CD4-positive, alpha-beta T cell treated with Interleukin-6 for 4 hours (primary cell): ENCODE data around the gene UBTF.
A peak's percentile ranks its signal among the peaks of the same experiment; 100 is the strongest.

ENCODE experiments used
- DNase-seq: peaks from one replicate; pipeline ENCODE4 v3.0.0-alpha.2; 2020; ENCODE audit warnings: mixed read lengths

Gene UBTF

GRCh38 chr17:44219616-44220212, at the start of gene UBTF:
TSS of gene UBTF (minus strand) at chr17:44219675. CDS start at chr17:44218229, 1,446 bp downstream.
- DNase-seq = peak; percentile 85

GRCh38 chr17:44268709-44269534, 49.4 kb upstream of the UBTF start:
- no peak for DNase-seq

- DNase-seq = no peak
These were observed 48.5 kb upstream of the UBTF start, which contains the start of gene SLC4A1 for GRCh38 chr17:44267818-44268490. TSS of gene SLC4A1 (minus strand) at chr17:44268135. CDS start at chr17:44262866, 5,269 bp downstream.

- DNase-seq = no peak
These were observed 47.6 kb upstream of the UBTF start for GRCh38 chr17:44267165-44267455.

GRCh38 chr17:44266402-44267164, 47.1 kb upstream of the UBTF start:
- DNase-seq = no peak

- no peak for DNase-seq
These were observed 43.9 kb upstream of the UBTF start for GRCh38 chr17:44263345-44263902.

GRCh38 chr17:44262654-44263225, 43.3 kb upstream of the UBTF start:
- no peak for DNase-seq

- no peak for DNase-seq
These were observed 40.8 kb upstream of the UBTF start for GRCh38 chr17:44260296-44260695.

GRCh38 chr17:44258811-44259351, 39.4 kb upstream of the UBTF start:
- DNase-seq = no peak

- DNase-seq = no peak
These were observed 38.6 kb upstream of the UBTF start for GRCh38 chr17:44257815-44258760.

- DNase-seq = no peak
These were observed 37.2 kb upstream of the UBTF start for GRCh38 chr17:44256671-44257070.

- DNase-seq = no peak
These were observed 36.4 kb upstream of the UBTF start for GRCh38 chr17:44255915-44256314.

- DNase-seq = no peak
These were observed 35.1 kb upstream of the UBTF start for GRCh38 chr17:44254361-44255095.

GRCh38 chr17:44253006-44253405, 33.5 kb upstream of the UBTF start:
- DNase-seq = no peak

- DNase-seq = no peak
These were observed 31.6 kb upstream of the UBTF start for GRCh38 chr17:44251062-44251461.

- no peak for DNase-seq
These were observed 30.2 kb upstream of the UBTF start for GRCh38 chr17:44249501-44250246.

GRCh38 chr17:44247876-44248736, 28.6 kb upstream of the UBTF start:
- no peak for DNase-seq

GRCh38 chr17:44247440-44247841, 28.0 kb upstream of the UBTF start:
- DNase-seq = no peak
